Ishikawa (cell line): Measurements from ENCODE around the gene MARCOL.

Experiments
- CEBPB ChIP-seq: IDR thresholded peaks from 2 replicates; pipeline ENCODE4 v1.6.1; 2012
- CREB1 ChIP-seq: IDR thresholded peaks from 2 replicates; pipeline ENCODE4 v1.6.1; 2012; ENCODE audit warnings: low read depth
- EGR1 ChIP-seq: IDR thresholded peaks from 2 replicates; pipeline ENCODE4 v1.6.1; 2012
- EP300 ChIP-seq: IDR thresholded peaks from 2 replicates; pipeline ENCODE4 v1.6.1; 2012; ENCODE audit warnings: borderline replicate concordance
- FOXM1 ChIP-seq: IDR thresholded peaks from 2 replicates; pipeline ENCODE4 v1.6.1; 2012; ENCODE audit warnings: low read depth, borderline replicate concordance
- MAX ChIP-seq: IDR thresholded peaks from 2 replicates; pipeline ENCODE4 v1.6.1; 2012
- NFIC ChIP-seq: IDR thresholded peaks from 2 replicates; pipeline ENCODE4 v1.6.1; 2012
- RAD21 ChIP-seq: IDR thresholded peaks from 2 replicates; pipeline ENCODE4 v1.6.1; 2012; ENCODE audit warnings: low read depth
- REST ChIP-seq: IDR thresholded peaks from 2 replicates; pipeline ENCODE4 v1.6.1; 2012; ENCODE audit warnings: low read depth, mild to moderate bottlenecking
- TAF1 ChIP-seq: IDR thresholded peaks from 2 replicates; pipeline ENCODE4 v1.6.1; 2012; ENCODE audit warnings: low read depth, mild to moderate bottlenecking
- TCF12 ChIP-seq: IDR thresholded peaks from 2 replicates; pipeline ENCODE4 v1.6.1; 2012; ENCODE audit warnings: low read depth
- TEAD4 ChIP-seq: IDR thresholded peaks from 2 replicates; pipeline ENCODE4 v1.6.1; 2012
- USF1 ChIP-seq: IDR thresholded peaks from 2 replicates; pipeline ENCODE4 v1.6.1; 2012
- YY1 ChIP-seq: IDR thresholded peaks from 2 replicates; pipeline ENCODE4 v1.6.1; 2012; ENCODE audit warnings: low read depth
- ZBTB7A ChIP-seq: IDR thresholded peaks from 2 replicates; pipeline ENCODE4 v1.6.1; 2012; ENCODE audit warnings: low read depth

The MARCOL gene

DNA sequence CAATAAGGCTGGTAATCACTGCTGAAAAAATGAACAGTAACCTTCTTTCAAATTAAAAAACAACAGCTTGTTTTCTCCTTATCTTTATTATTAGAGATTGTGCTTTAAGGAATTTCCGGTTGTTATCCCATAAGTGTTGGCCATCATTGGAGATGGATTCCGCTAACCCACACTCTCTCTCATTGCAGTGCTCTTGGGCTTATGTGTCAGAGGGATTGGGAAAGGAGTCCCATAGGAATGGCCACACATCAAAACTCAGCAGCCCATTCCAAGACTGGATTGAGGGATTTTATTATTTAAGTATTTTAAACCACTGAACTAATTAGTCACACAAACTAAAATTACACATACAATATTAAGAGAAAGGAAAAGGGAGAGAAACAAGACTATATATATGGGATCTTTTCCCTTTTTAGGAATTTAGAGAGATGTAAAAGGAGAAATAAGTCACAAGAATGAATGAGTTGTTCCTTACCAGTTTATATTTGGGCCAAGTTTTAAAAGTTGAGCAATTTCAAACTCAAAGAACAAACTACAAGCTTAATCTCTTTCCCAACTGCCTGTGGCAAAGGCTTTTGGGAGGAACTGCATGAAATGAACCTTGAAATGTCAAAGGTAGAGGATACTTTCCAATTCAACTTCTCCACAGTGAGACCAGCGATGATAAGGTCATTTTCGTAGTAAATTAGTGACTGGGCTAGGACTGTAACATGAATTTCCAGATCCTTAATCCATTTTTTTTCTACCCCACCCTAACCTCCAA lies 33.1 kb upstream of the MARCOL start:
- TF ChIP-seq TAF1 (no peak), TEAD4 (no peak), MAX (no peak), ZBTB7A (no peak), REST (no peak), TCF12 (no peak), CEBPB (no peak), EP300 (no peak), USF1 (no peak), YY1 (no peak), NFIC (no peak), EGR1 (no peak)

DNA sequence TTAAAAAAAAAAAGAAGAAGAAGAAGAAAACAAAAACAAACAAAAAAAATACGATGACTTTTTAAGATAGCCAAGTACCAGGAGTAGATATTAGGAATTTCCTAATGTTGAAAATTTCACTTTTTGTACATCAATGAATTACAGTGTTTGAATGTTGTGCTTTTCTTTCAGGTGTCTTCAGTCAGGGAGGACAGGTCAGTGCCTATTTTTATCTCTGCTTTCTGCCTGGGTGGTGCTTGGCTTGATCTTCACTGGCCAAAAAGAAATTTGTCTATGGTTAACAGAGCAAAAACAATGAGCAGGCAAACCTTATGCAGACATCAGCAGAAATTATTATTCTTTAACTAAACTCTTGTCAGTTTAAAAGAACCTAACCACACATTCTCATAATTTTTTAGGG lies 32.5 kb upstream of the MARCOL start:
- TF ChIP-seq TCF12 (no peak), REST (no peak), EP300 (no peak), MAX (no peak), FOXM1 (no peak), EGR1 (no peak), CEBPB (no peak), ZBTB7A (no peak), TAF1 (no peak), NFIC (no peak), RAD21 (no peak), YY1 (no peak), TEAD4 (no peak)

- TF ChIP-seq RAD21, result no peak
- no peak for TF ChIP-seq FOXM1
- no peak for TF ChIP-seq TEAD4
- no peak for TF ChIP-seq MAX
These were observed 31.7 kb upstream of the MARCOL start for GRCh38 chr5:148206620-148207019.

DNA sequence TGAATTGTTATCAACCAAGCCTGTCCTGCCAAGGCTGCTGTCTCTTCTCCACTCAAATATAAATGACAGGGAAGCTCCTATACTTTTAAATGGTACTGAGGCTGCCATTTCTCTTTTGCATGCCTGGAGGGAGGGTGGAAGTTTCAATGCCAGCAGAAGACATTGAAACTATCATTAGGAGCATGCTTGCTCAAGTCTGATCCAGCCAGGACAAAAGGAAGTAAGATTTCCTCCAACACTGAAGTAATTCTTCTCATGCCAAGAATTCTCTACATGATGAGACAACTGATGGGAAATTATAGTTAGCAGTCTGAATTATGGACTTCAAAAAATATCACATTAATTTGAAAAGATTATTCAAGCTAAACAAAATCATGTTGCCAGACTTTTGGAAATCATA lies 30.1 kb upstream of the MARCOL start:
- TF ChIP-seq YY1, result no peak
- no peak for TF ChIP-seq CREB1
- no peak for TF ChIP-seq NFIC

DNA sequence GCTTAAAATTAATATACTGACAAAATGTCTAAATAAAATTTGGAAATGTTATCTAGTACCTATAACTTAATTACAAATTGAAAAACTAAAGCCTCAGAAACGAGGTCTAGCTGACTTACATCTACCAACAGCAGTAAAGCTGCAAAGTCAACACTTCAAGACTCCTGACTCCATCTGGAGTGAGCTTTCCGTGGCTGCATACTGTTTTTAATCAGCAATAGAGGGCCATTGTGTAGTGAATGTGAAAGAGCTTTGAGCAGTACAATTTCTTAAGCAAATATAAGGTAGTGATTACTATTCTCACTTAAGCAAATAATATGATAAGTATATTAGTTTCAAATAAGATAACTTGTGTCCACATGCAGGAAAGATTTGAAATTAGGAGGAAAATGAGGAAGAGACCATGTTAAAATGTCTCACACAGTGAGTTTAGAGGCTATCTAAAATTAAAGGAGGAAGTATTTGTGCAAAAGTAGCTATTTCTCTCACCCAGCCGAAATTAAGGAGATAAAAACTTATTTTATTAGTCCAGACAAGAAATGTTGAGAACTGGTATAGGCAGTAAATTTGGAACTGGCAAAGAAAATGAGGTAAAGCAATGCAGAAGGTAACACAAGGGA lies 29.1 kb upstream of the MARCOL start:
- TF ChIP-seq TAF1 (no peak), ZBTB7A (no peak), CEBPB (no peak), TCF12 (no peak), MAX (no peak), FOXM1 (no peak)

- no peak for TF ChIP-seq FOXM1
- TF ChIP-seq EP300, result no peak
- no peak for TF ChIP-seq TEAD4
- no peak for TF ChIP-seq RAD21
- no peak for TF ChIP-seq REST
- no peak for TF ChIP-seq MAX
- TF ChIP-seq TCF12, result no peak
- no peak for TF ChIP-seq EGR1
- TF ChIP-seq YY1, result no peak
These were observed 23.6 kb upstream of the MARCOL start for GRCh38 chr5:148214665-148215185.
